GM21737 (cell line): Measurements from ENCODE around the gene PUS7.
"Not testable (repeated sequence)": the region's sequence is repeated elsewhere in the genome, so short reads cannot be mapped to it uniquely, and the experiment has no call there.

Experiments
- ATAC-seq: cut with Tn5 transposase; IDR thresholded peaks from one replicate; pipeline ENCODE4 v1.9.1; 2021; ENCODE audit warnings: mild to moderate bottlenecking, moderate library complexity; ENCODE audit not compliant: unreplicated experiment

PUS7 gene

GRCh38 chr7:105450177-105450861, 71.8 kb downstream of the PUS7 start:
- ATAC-seq: no peak

GRCh38 chr7:105448181-105448580, 73.9 kb downstream of the PUS7 start:
- peak; percentile 72 for ATAC-seq

- ATAC-seq: no peak
These were observed 77.6 kb downstream of the PUS7 start for GRCh38 chr7:105444342-105444987.

DNA sequence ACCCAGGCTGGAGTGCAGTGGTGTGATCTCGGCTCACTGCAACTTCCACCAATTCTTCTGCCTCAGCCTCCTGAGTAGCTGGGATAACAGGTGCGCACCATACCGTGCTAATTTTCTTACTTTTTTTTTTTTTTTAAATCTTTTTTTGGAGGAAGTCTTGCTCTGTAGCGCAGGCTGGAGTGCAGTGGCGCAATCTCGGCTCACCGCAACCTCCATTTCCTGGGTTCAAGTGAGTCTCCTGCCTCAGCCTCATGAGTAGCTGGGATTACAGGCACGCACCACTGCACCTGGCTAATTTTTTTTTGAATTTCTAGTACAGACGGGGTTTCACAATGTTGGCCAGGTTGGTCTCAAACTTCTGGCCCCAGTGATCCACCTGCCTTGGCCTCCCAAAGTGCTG, 79.9 kb downstream of the PUS7 start:
- ATAC-seq: not testable (repeated sequence)

DNA sequence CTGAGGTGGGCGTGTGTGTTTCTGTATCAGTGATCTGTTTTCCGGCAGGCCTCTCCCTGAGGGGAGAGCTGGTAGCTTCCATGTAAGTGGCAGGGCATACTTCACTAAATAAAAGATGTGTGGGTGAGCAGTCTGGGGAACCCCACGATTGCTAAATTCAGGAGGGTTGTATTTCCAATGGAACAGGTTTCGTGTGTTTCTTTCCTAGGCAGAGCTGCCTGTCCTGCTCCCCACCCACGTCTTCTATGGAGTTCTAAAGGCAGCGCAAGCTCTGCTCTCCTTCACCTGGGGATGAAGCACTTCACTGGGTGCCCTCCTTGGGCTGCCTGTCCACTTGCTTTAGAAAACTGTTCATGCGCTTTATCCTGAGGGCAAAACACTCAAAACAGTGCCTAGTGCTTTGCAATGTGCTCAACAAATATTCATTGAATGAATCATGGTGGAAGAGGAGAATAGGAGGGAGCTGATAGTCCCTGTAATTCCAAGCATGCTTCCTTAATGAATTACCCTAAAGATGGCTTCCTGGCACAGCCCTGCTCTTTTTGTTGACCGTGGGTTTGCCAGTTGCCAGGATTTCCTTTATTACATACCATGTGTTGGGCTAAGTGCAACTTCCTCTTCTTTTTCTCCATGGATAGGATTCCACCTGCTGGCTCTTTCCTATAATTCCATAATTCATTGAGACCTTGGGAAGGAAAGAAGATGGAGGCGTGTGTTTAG, 82.7 kb downstream of the PUS7 start:
- no peak for ATAC-seq

DNA sequence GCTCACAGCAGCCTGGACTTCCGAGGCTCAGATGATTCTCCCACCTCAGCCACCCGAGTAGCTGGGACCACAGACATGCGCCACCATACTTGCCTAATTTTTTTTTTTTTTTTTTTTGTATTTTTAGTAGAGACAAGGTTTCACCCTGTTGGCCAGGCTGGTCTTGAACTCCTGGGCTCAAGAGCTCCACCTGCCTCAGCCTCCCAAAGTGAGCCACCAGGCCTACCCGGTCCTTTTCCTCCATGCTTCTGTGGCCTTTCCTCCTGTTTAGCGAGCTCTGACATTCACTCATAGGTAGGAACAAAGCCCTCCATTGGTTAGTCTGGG, 83.3 kb downstream of the PUS7 start:
- no peak for ATAC-seq

- no peak for ATAC-seq
These were observed 83.8 kb downstream of the PUS7 start for GRCh38 chr7:105438254-105438653.

DNA sequence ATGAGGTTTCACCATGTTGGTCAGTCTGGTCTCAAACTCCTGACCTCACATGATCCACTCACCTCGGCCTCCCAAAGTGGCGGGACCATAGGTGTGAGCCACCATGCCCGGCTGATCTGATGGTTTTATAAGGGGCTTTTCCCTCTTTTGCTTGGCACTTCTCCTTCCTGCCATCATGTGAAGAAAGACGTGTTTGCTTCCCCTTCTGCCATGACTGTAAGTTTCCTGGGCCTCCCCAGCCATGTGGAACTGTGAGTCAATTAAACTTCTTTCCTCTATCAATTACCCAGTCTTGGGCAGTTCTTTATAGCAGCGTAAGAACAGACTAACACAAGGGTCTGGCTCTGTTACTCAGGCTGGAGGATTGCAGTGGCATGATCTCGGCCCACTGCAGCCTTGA, 84.7 kb downstream of the PUS7 start:
- not testable (repeated sequence) for ATAC-seq

GRCh38 chr7:105429746-105430612, 92.1 kb downstream of the PUS7 start:
- no peak for ATAC-seq

GRCh38 chr7:105426606-105427146, 95.4 kb downstream of the PUS7 start:
- ATAC-seq: no peak

DNA sequence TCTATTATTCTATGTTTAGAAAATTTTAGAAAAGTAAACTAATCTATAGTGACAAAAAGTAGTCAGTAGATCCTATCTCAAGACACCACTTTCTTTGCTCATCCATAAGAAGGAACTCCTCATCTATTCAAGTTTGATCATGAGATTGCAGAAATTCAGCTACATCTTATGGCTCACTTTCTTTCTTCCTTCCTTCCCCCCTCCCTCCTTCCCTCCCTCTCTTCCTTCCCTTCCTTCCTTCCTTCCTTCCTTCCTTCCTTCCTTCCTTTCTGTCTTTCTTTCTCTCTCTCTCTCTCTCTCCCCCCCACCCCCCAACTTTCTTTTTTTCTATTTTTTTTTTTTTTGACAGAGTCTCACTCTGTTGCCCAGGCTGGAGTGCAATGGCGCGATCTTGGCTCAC, 98.1 kb downstream of the PUS7 start:
- no peak for ATAC-seq

DNA sequence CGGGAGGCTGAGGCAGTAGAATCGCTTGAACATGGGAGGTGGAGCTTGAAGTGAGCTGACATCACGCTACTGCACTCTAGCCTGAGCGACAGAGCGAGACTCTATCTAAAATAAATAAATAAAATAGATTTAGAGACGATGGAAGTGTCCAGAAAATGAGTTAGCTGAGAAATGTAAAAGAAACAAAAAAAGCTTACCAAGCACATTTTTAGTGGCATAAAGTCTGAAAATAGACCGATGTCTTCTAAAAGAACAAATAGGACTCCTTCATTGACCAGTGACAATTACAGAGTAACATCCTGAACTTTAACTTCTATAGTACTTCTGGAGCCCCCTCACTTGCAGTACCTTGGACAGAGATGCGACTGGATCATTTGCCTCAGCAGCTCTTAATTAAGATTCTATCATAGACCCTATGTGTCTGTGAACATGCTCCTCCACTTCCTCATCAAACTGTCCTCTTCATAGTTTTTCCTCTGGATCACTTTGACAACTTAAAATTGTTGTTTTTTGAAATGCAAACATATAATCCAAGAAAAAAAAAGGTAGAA, 108.1 kb downstream of the PUS7 start:
- ATAC-seq: no peak

- ATAC-seq: not testable (repeated sequence)
These were observed 111.3 kb downstream of the PUS7 start for GRCh38 chr7:105410774-105411173.

DNA sequence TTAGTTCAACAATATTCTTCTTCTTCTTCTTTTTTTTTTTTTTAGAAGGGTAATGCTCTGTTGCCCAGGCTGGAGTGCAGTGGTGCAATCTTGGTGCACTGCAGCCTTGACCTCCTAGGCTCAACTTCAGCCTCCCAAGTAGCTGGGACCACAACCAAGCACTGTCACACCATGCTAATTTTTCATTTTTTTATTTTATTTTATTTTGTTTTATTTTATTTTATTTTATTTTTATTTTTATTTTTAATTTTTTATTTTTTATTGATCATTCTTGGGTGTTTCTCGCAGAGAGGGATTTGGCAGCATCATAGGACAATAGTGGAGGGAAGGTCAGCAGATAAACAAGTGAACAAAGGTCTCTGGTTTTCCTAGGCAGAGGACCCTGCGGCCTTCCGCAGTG, 112.3 kb downstream of the PUS7 start:
- not testable (repeated sequence) for ATAC-seq

GRCh38 chr7:105408791-105409410, 113.2 kb downstream of the PUS7 start:
- no peak for ATAC-seq
